HCT116 (cell line): ENCODE measurements around the gene SOD3. TPM values are rescaled to one million over a fixed set of nuclear protein-coding genes. Genes with fewer than 3 reads are reported as not detected.

Experiments
- ATAC-seq: fragments of 200-7000 bp; cut with Tn5 transposase; 2 replicates; pipeline ENCODE4 v1.9.1; 2020; ENCODE audit warnings: mild to moderate bottlenecking, moderate library complexity
- BruUV-seq: library from RNA; stranded (reverse); fragments of 400-500 nt; replicated peaks from 2 replicates; lab custom pipeline; 2021; lab: Mats Ljungman, UMichigan
- CTCF ChIA-PET: fragments of 300-600 bp; sonication (Branson Sonifier 250); formaldehyde crosslinking; loops from one replicate; lab custom pipeline; 2021; ENCODE audit warnings: antibody characterized with exemption; lab: Charles Lee
- POLR2A ChIA-PET: fragments of 300-600, 350-600 bp; sonication (Branson Sonifier 250); formaldehyde crosslinking; loops from one replicate; lab custom pipeline; 2021; ENCODE audit warnings: antibody characterized with exemption; lab: Charles Lee
- RAD21 ChIA-PET, 2 experiments: fragments of 300-600 bp; sonication (Branson Sonifier 250); formaldehyde crosslinking; loops; one replicate each; lab custom pipeline; 2023; ENCODE audit warnings: low total read pairs in 2 of 2; ENCODE audit not compliant: uncharacterized antibody in 2 of 2, unreplicated experiment in 2 of 2, low non-redundant PET in 1 of 2; lab: Charles Lee
- DNase-seq: peaks from one replicate; pipeline ENCODE4 v3.0.0-alpha.2; 2010; ENCODE audit warnings: low read depth, low spot score
- H2AFZ ChIP-seq: fragments of 200-600 bp; shearing (Covaris generic), sonication (generic); 2 replicates; pipeline ENCODE4 v1.6.1; 2017; ENCODE audit warnings: low read depth, mixed run types, mixed read lengths, antibody characterized with exemption, low read length; ENCODE audit not compliant: poor library complexity, severe bottlenecking
- H3K27ac ChIP-seq: 2 replicates; pipeline ENCODE4 v1.5.1; 2012; ENCODE audit warnings: low read depth, low read length
- H3K27me3 ChIP-seq: fragments of 200-600 bp; sonication (generic); 2 replicates; pipeline ENCODE4 v1.6.1; 2016; ENCODE audit warnings: mixed run types, low read length, mixed read lengths; ENCODE audit not compliant: insufficient read depth
- H3K36me3 ChIP-seq, 2 experiments: fragments of 200-500 bp in 1 of 2; fragments of 200-600 bp in 1 of 2; sonication (Bioruptor generic) in 1 of 2; sonication (generic) in 1 of 2; 2 replicates each; pipeline versions ENCODE4 v1.5.1 to v1.6.1; 2014 to 2016; ENCODE audit warnings: low read length in 2 of 2, inconsistent platforms in 1 of 2, mixed read lengths in 1 of 2, mixed run types in 1 of 2; ENCODE audit not compliant: insufficient read depth in 2 of 2, control insufficient read depth in 1 of 2
- H3K4me1 ChIP-seq, 2 experiments: fragments of 200-600 bp in 1 of 2; sonication (generic) in 1 of 2; 2 replicates each; pipeline versions ENCODE4 v1.5.1 to v1.6.1; 2012 to 2017; ENCODE audit warnings: low read length in 2 of 2, inconsistent platforms in 1 of 2, mild to moderate bottlenecking in 1 of 2, mixed read lengths in 1 of 2, mixed run types in 1 of 2, moderate library complexity in 1 of 2; ENCODE audit not compliant: insufficient read depth in 2 of 2, control insufficient read depth in 1 of 2
- H3K4me2 ChIP-seq: fragments of 200-600 bp; sonication (generic); 2 replicates; pipeline ENCODE4 v1.6.1; 2017; ENCODE audit warnings: mixed run types, low read length, mixed read lengths
- H3K4me3 ChIP-seq, 2 experiments: fragments of 200-600 bp in 1 of 2; sonication (generic) in 1 of 2; replicated peaks in 1 of 2; 2 replicates each; pipeline ENCODE4 v1.5.1; 2011 to 2016; ENCODE audit warnings: low read length in 2 of 2, control low read depth in 1 of 2, low read depth in 1 of 2, mild to moderate bottlenecking in 1 of 2, mixed read lengths in 1 of 2, mixed run types in 1 of 2
- H3K79me2 ChIP-seq: fragments of 200-600 bp; sonication (generic); 2 replicates; pipeline ENCODE4 v1.6.1; 2017; ENCODE audit warnings: mild to moderate bottlenecking, mixed run types, low read length, moderate library complexity, mixed read lengths; ENCODE audit not compliant: insufficient read depth
- H3K9ac ChIP-seq: fragments of 200-600 bp; sonication (generic); 2 replicates; pipeline ENCODE4 v1.6.1; 2016; ENCODE audit warnings: low read length, mixed read lengths
- H3K9me2 ChIP-seq: fragments of 200-600 bp; sonication (generic), shearing (Covaris generic); 2 replicates; pipeline ENCODE4 v1.6.1; 2017; ENCODE audit warnings: mixed run types, mild to moderate bottlenecking, moderate library complexity; ENCODE audit not compliant: insufficient read depth
- H3K9me3 ChIP-seq, 2 experiments: fragments of 200-500 bp in 1 of 2; fragments of 200-600 bp in 1 of 2; sonication (Bioruptor generic) in 1 of 2; sonication (generic) in 1 of 2; 2 replicates each; pipeline ENCODE4 v1.6.1; 2014 to 2017; ENCODE audit warnings: low read length in 2 of 2, mixed read lengths in 2 of 2, inconsistent platforms in 1 of 2, low read depth in 1 of 2, mild to moderate bottlenecking in 1 of 2, mixed run types in 1 of 2, moderate library complexity in 1 of 2; ENCODE audit not compliant: control insufficient read depth in 1 of 2, insufficient read depth in 1 of 2
- H4K20me1 ChIP-seq: fragments of 200-600 bp; sonication (generic), shearing (Covaris generic); 2 replicates; pipeline ENCODE4 v1.6.1; 2017; ENCODE audit warnings: mixed run types, mild to moderate bottlenecking, moderate library complexity; ENCODE audit not compliant: insufficient read depth
- ATF3 ChIP-seq: IDR thresholded peaks from 2 replicates; pipeline ENCODE4 v1.6.1; 2012
- CEBPB ChIP-seq: IDR thresholded peaks from 2 replicates; pipeline ENCODE4 v1.6.1; 2012; ENCODE audit warnings: low read depth
- CTCF ChIP-seq, 3 experiments: fragments of 200-600 bp in 1 of 3; sonication (generic) in 1 of 3; IDR thresholded peaks in 2 of 3; conservative IDR thresholded peaks in 1 of 3; 2 replicates each; pipeline ENCODE4 v1.5.1; 2012 to 2017; ENCODE audit warnings: low read depth in 2 of 3, low read length in 2 of 3, antibody characterized with exemption in 1 of 3, borderline replicate concordance in 1 of 3, control low read depth in 1 of 3, mild to moderate bottlenecking in 1 of 3, mixed read lengths in 1 of 3, mixed run types in 1 of 3, moderate library complexity in 1 of 3; ENCODE audit not compliant: insufficient read depth in 1 of 3
- EZH2 ChIP-seq: fragments of 200-600 bp; sonication (generic); IDR thresholded peaks from 2 replicates; pipeline ENCODE4 v1.6.1; 2017; ENCODE audit warnings: antibody characterized with exemption, mixed run types
- EZH2phosphoT487 ChIP-seq: fragments of 200-600 bp; IDR thresholded peaks from 2 replicates; pipeline ENCODE4 v1.6.1; 2018; ENCODE audit warnings: antibody characterized with exemption, borderline replicate concordance
- FOSL1 ChIP-seq: IDR thresholded peaks from 2 replicates; pipeline ENCODE4 v1.6.1; 2012; ENCODE audit warnings: low read depth
- JUND ChIP-seq: IDR thresholded peaks from 2 replicates; pipeline ENCODE4 v1.6.1; 2012
- POLR2A ChIP-seq: IDR thresholded peaks from 2 replicates; pipeline ENCODE4 v1.7.0; 2011; ENCODE audit warnings: borderline replicate concordance; ENCODE audit not compliant: insufficient read depth, insufficient read length; ENCODE audit errors: extremely low read depth
- POLR2AphosphoS5 ChIP-seq: IDR thresholded peaks from 2 replicates; pipeline ENCODE4 v1.6.1; 2011; ENCODE audit warnings: mild to moderate bottlenecking, low read depth, low read length, moderate library complexity
- RAD21 ChIP-seq: IDR thresholded peaks from 2 replicates; pipeline ENCODE4 v1.6.1; 2012; ENCODE audit warnings: low read depth, mild to moderate bottlenecking
- SIN3A ChIP-seq: IDR thresholded peaks from 2 replicates; pipeline ENCODE4 v1.6.1; 2012; ENCODE audit warnings: low read depth
- SRF ChIP-seq: IDR thresholded peaks from 2 replicates; pipeline ENCODE4 v1.6.1; 2012; ENCODE audit warnings: low read depth
- YY1 ChIP-seq: IDR thresholded peaks from 2 replicates; pipeline ENCODE4 v1.6.1; 2011; ENCODE audit warnings: low read length, low read depth, moderate library complexity, mild to moderate bottlenecking; ENCODE audit not compliant: insufficient replicate concordance; ENCODE audit errors: extremely low read depth
- ZBTB33 ChIP-seq: IDR thresholded peaks from 2 replicates; pipeline ENCODE4 v1.6.1; 2011; ENCODE audit warnings: mild to moderate bottlenecking, low read length, moderate library complexity; ENCODE audit not compliant: insufficient replicate concordance; ENCODE audit errors: extremely low read depth
- ZFX ChIP-seq: fragments of 450-650 bp; IDR thresholded peaks from 2 replicates; pipeline ENCODE4 v1.6.1; 2017
- intact Hi-C: fragments of 100-400 bp; cut with micrococcal nuclease; formaldehyde crosslinking; loops from 2 replicates; pipeline ENCODE4 v1.10.0; 2022
- total RNA-seq: library from RNA; stranded (reverse); gene quantifications from one replicate; pipeline ENCODE4 v1.2.1, GENCODE V29; 2021; ENCODE audit not compliant: unreplicated experiment
- TF ChIP-seq, protein P1 (sequence below): IDR thresholded peaks from 2 replicates; pipeline ENCODE4 v1.6.1; 2012; ENCODE audit warnings: low read depth
- TF ChIP-seq, protein P2 (sequence below): IDR thresholded peaks from 2 replicates; pipeline ENCODE4 v1.6.1; 2012

The SOD3 gene
- total RNA-seq, 1 experiment from 2014 or later = 0.25 TPM

DNA sequence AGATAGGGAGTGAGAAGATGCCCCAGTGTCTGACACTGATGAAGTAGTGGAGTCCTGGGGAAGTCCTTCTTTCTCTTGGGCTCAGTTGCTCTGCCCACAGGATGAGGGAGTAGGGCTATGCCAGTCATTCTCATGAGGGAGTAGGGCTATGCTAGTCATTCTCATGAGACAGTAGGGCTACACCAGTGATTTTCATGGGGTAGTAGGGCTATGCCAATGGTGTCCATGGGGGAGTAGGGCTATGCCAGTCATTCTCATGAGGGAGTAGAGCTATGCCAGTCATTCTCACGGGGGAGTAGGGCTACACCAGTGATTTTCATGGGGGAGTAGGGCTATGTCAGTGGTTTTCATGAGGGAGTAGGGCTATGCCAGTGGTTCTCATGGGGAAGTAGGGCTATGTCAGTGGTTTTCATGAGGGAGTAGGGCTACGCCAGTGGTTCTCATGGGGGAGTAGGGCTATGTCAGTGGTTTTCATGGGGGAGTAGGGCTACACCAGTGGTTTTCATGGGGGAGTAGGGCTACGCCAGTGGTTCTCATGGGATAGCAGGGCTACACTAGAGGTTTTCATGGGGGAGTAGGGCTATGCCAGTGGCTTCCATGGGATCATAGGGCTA lies 43.3 kb upstream of the SOD3 start:
- Histone ChIP-seq H3K4me1 (no peaks in the 10 kb centered on the region), H3K79me2 (no peaks in the 10 kb centered on the region), H3K27ac (no peak overlapping the region), H3K36me3 (no peaks in the 10 kb centered on the region), H3K4me3 (no peak overlapping the region), H2AFZ (no peak overlapping the region), H3K27me3 (no peaks in the 10 kb centered on the region), H3K9ac (no peak overlapping the region), H3K4me2 (no peak overlapping the region), H3K9me3 (peaks cover 0 to 5% of the 10 kb centered on the region in 2 experiments; a peak in 2 of 4 replicates), H3K9me2 (no peaks in the 10 kb centered on the region), H4K20me1 (no peaks in the 10 kb centered on the region)
- no TSS peak for BruUV-seq
- RAD21 ChIA-PET = no interaction called here
- CTCF ChIA-PET = no interaction called here
- POLR2A ChIA-PET = no interaction called here
- intact Hi-C loops = no loop called here
- TF ChIP-seq ZFX (no peak), JUND (no peak), EZH2phosphoT487 (no peak), EZH2 (no peak), ATF3 (no peak), SIN3A (no peak), POLR2A (no peak), YY1 (no peak), SRF (no peak), RAD21 (no peak), FOSL1 (no peak), CEBPB (no peak), CTCF (IDR thresholded peaks at IDR 0.05 in 2 of 3, conservative IDR thresholded peaks at IDR 0.05 in 1 of 3; ENCODE audit: borderline replicate concordance in 1 of 3, insufficient read depth in 1 of 3, low read depth in 2 of 3, low read length in 2 of 3) (no peak), POLR2AphosphoS5 (no peak), ZBTB33 (no peak)
- TF ChIP-seq, protein P1, sequence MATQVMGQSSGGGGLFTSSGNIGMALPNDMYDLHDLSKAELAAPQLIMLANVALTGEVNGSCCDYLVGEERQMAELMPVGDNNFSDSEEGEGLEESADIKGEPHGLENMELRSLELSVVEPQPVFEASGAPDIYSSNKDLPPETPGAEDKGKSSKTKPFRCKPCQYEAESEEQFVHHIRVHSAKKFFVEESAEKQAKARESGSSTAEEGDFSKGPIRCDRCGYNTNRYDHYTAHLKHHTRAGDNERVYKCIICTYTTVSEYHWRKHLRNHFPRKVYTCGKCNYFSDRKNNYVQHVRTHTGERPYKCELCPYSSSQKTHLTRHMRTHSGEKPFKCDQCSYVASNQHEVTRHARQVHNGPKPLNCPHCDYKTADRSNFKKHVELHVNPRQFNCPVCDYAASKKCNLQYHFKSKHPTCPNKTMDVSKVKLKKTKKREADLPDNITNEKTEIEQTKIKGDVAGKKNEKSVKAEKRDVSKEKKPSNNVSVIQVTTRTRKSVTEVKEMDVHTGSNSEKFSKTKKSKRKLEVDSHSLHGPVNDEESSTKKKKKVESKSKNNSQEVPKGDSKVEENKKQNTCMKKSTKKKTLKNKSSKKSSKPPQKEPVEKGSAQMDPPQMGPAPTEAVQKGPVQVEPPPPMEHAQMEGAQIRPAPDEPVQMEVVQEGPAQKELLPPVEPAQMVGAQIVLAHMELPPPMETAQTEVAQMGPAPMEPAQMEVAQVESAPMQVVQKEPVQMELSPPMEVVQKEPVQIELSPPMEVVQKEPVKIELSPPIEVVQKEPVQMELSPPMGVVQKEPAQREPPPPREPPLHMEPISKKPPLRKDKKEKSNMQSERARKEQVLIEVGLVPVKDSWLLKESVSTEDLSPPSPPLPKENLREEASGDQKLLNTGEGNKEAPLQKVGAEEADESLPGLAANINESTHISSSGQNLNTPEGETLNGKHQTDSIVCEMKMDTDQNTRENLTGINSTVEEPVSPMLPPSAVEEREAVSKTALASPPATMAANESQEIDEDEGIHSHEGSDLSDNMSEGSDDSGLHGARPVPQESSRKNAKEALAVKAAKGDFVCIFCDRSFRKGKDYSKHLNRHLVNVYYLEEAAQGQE = no peak
- TF ChIP-seq, protein P2, sequence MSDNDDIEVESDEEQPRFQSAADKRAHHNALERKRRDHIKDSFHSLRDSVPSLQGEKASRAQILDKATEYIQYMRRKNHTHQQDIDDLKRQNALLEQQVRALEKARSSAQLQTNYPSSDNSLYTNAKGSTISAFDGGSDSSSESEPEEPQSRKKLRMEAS = no peak
- no peak for ATAC-seq
- no peak for DNase-seq
